MM.1S (cell line): Measurements from ENCODE around the gene ADAM10.

Source experiments
- EZH2 ChIP-seq: fragments of 300-600 bp; sonication (generic); optimal IDR thresholded peaks from 2 replicates; pipeline ENCODE3; 2017; ENCODE audit warnings: low read depth, mild to moderate bottlenecking, antibody characterized with exemption, low read length, mixed read lengths
- EZH2phosphoT487 ChIP-seq: fragments of 300-600 bp; sonication (generic); IDR thresholded peaks from 2 replicates; pipeline ENCODE4 v1.6.1; 2018; ENCODE audit warnings: antibody characterized with exemption, low read length
- TF ChIP-seq, protein P1 (sequence below): fragments of 300-600 bp; sonication (generic); IDR thresholded peaks from 2 replicates; pipeline ENCODE4 v1.5.1; 2016; ENCODE audit warnings: antibody characterized with exemption, low read length, mixed read lengths

DNA sequence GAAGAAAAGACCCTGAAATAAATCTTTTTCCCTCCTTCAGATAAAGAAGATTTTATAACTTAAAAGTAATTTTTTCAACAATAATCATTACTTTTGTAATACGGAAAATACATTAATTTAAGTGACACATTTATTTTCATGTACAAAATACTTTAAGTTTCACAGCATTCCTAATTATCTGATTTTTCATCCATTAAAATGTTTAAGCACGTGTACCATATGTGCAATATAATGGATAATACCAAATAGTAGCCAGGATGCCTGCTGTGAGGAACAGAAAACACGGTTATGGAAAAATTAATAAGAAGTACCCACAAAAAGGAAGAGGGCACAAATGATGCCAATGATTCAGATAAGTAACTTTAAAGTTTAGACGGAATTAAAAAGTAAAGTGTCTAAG, 33.5 kb downstream of the ADAM10 start:
- TF ChIP-seq, protein P1, sequence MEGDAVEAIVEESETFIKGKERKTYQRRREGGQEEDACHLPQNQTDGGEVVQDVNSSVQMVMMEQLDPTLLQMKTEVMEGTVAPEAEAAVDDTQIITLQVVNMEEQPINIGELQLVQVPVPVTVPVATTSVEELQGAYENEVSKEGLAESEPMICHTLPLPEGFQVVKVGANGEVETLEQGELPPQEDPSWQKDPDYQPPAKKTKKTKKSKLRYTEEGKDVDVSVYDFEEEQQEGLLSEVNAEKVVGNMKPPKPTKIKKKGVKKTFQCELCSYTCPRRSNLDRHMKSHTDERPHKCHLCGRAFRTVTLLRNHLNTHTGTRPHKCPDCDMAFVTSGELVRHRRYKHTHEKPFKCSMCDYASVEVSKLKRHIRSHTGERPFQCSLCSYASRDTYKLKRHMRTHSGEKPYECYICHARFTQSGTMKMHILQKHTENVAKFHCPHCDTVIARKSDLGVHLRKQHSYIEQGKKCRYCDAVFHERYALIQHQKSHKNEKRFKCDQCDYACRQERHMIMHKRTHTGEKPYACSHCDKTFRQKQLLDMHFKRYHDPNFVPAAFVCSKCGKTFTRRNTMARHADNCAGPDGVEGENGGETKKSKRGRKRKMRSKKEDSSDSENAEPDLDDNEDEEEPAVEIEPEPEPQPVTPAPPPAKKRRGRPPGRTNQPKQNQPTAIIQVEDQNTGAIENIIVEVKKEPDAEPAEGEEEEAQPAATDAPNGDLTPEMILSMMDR = no peak
- TF ChIP-seq EZH2phosphoT487 (no peak), EZH2 (no peak)
